ENCODE data around the gene SNAPC4. TPM values are rescaled to one million over a fixed set of nuclear protein-coding genes. Genes with fewer than 3 reads are reported as not detected.

Gene SNAPC4
- polyA plus RNA-seq, 1 of the 3 experiments (the other 2 are of a cell fraction) = 9.2 TPM

GRCh38 chr9:136364942-136365774, 34.8 kb downstream of the SNAPC4 start:
- Histone ChIP-seq H3K79me2 (ENCODE audit: insufficient read depth) (no peaks in the 10 kb centered on the region), H3K4me3 (ENCODE audit: low read depth in 2 of 2, low read length in 1 of 2) (no peak overlapping the region; a peak in 1 of 4 replicates), H3K9me2 (no peaks in the 10 kb centered on the region), H3K9me3 (no peaks in the 10 kb centered on the region), H3K27ac (ENCODE audit: low read depth in 2 of 2, low read length in 1 of 2) (peak overlapping the region in 1 of 2 experiments; percentile 77; a peak in 2 of 4 replicates), H4K20me1 (ENCODE audit: insufficient read depth) (0 out of 2 replicates have a peak, but pooled peaks cover 3% of the 10 kb centered on the region), H3K4me1 (ENCODE audit: control insufficient read depth in 1 of 2, insufficient read depth in 2 of 2, low read depth in 1 of 2, low read length in 1 of 2) (peaks cover 0 to 51% of the 10 kb centered on the region in 2 experiments; a peak in 1 of 4 replicates), H3K27me3 (ENCODE audit: insufficient read depth) (no peaks in the 10 kb centered on the region), H3K4me2 (no peak overlapping the region), H3F3A (replicated peaks; ENCODE audit: insufficient read depth) (no peaks in the 10 kb centered on the region), H3K9ac (no peak overlapping the region), H2AFZ (ENCODE audit: low read depth) (no peak overlapping the region), H3K36me3 (replicated peaks in 1 of 2; ENCODE audit: control insufficient read depth in 1 of 2, insufficient read depth in 2 of 2, low read length in 1 of 2) (no peaks in the 10 kb centered on the region)
- TF ChIP-seq NFIC (IDR thresholded peaks at IDR 0.05; ENCODE audit: borderline replicate concordance) (peak; percentile 60; the same call in 1 of the 2 replicates), TEAD4 (IDR thresholded peaks at IDR 0.05; ENCODE audit: borderline replicate concordance, insufficient read depth) (no peak), FOXJ3 (CRISPR knock-in tag; IDR thresholded peaks at IDR 0.05) (0 out of 2 replicates have a peak, but pooled peaks have one; percentile 22), MXI1 (IDR thresholded peaks at IDR 0.05; ENCODE audit: low read depth, low read length) (peak; percentile 80), CHD2 (IDR thresholded peaks at IDR 0.05; ENCODE audit: low read length, partially characterized antibody) (peak; percentile 62), RCOR1 (IDR thresholded peaks at IDR 0.05; ENCODE audit: low read length) (peak; percentile 56; the same call in 1 of the 2 replicates), FOXM1 (IDR thresholded peaks at IDR 0.05; ENCODE audit: low read depth) (no peak), RAD21 (IDR thresholded peaks at IDR 0.05; ENCODE audit: low read length) (peak; percentile 57)
- 75% methylated on average over 5 of the region's 31 CpGs for WGBS (ENCODE audit: low lambda C conversion rate)
- POLR2A ChIA-PET = interaction anchor here (0.6 to 2.1 kb wide), 4 partner anchors 9 to 19 kb away, joined by 3 to 11 read pairs (median 3); partner anchors contain the start of gene CARD9
- DNase-seq = peak; percentile 96
- CTCF ChIA-PET = interaction anchor here (0.7 to 6.8 kb wide), 8 partner anchors 8 to 53 kb away, joined by 3 to 65 read pairs (median 32); partner anchors contain the start of genes CARD9, ENTR1, GPSM1 and PMPCA

GRCh38 chr9:136363949-136364748, 35.8 kb downstream of the SNAPC4 start:
- 75% methylated on average over 31 of the region's 54 CpGs for WGBS (ENCODE audit: low lambda C conversion rate)
- ChIA-PET POLR2A (interaction anchor here (0.7 to 3.8 kb wide), 7 partner anchors 9 to 52 kb away, joined by 4 to 36 read pairs (median 8); partner anchors contain the start of genes CARD9, ENTR1 and PMPCA), CTCF (interaction anchor here (0.6 to 6.8 kb wide), 21 partner anchors 9 to 268 kb away, joined by 3 to 65 read pairs (median 11); partner anchors contain the start of genes CARD9, ENTR1, GPSM1 and PMPCA)

More at GRCh38 chr9:136363949-136364748, 35.8 kb downstream of the SNAPC4 start:
- H4K20me1 ChIP-seq (ENCODE audit: insufficient read depth) = 0 out of 2 replicates have a peak, but pooled peaks cover 3% of the 10 kb centered on the region
- H3K79me2 ChIP-seq (ENCODE audit: insufficient read depth) = no peaks in the 10 kb centered on the region
- no peaks in the 10 kb centered on the region for H3K27me3 ChIP-seq (ENCODE audit: insufficient read depth)
- no peak overlapping the region for H3K9ac ChIP-seq
- H3K4me1 ChIP-seq (ENCODE audit: control insufficient read depth in 1 of 2, insufficient read depth in 2 of 2, low read depth in 1 of 2, low read length in 1 of 2) = peaks cover 0 to 61% of the 10 kb centered on the region in 2 experiments; a peak in 1 of 4 replicates
- DNase-seq = no peak
- H3F3A ChIP-seq (replicated peaks; ENCODE audit: insufficient read depth) = no peaks in the 10 kb centered on the region
- no peak overlapping the region for H2AFZ ChIP-seq (ENCODE audit: low read depth)
- no peaks in the 10 kb centered on the region for H3K9me2 ChIP-seq
- peak overlapping the region; percentile 55; the same call in 1 of the 2 replicates for H3K4me2 ChIP-seq
- H3K36me3 ChIP-seq (replicated peaks in 1 of 2; ENCODE audit: control insufficient read depth in 1 of 2, insufficient read depth in 2 of 2, low read length in 1 of 2) = no peaks in the 10 kb centered on the region
- H3K4me3 ChIP-seq (ENCODE audit: low read depth in 2 of 2, low read length in 1 of 2) = peak overlapping the region; percentile 79 to 96; a peak in 3 of 4 replicates
- peak overlapping the region in 1 of 2 experiments; percentile 77; a peak in 2 of 4 replicates for H3K27ac ChIP-seq (ENCODE audit: low read depth in 2 of 2, low read length in 1 of 2)
- TF ChIP-seq CTCF (IDR thresholded peaks at IDR 0.05) (no peak), JUND (IDR thresholded peaks at IDR 0.05) (no peak), SMC3 (IDR thresholded peaks at IDR 0.05; ENCODE audit: low read depth, low read length) (no peak), ZBTB33 (IDR thresholded peaks at IDR 0.05; ENCODE audit: borderline replicate concordance, low read depth) (no peak), RFX5 (IDR thresholded peaks at IDR 0.05; ENCODE audit: low read length) (no peak), EP300 (IDR thresholded peaks at IDR 0.05; ENCODE audit: borderline replicate concordance in 1 of 2, low read depth in 1 of 2, low read length in 1 of 2) (no peak), POLR2AphosphoS5 (IDR thresholded peaks at IDR 0.05; ENCODE audit: low read depth, low read length) (no peak), YY1 (IDR thresholded peaks at IDR 0.05; ENCODE audit: low read depth) (no peak), FOXM1 (IDR thresholded peaks at IDR 0.05; ENCODE audit: low read depth) (no peak)
- no peaks in the 10 kb centered on the region for H3K9me3 ChIP-seq
